Fibroblast of pulmonary artery (primary cell): ENCODE data around the gene WASF2.

Experiments
- DNase-seq: peaks from one replicate; pipeline ENCODE4 v3.0.0-alpha.2; 2010; ENCODE audit warnings: low read depth
- H3K4me3 ChIP-seq: replicated peaks from 2 replicates; pipeline ENCODE4 v1.5.1; 2011; ENCODE audit warnings: low read depth, mild to moderate bottlenecking, control low read depth, low read length, moderate library complexity
- TF ChIP-seq, protein P1 (sequence below): IDR thresholded peaks from 2 replicates; pipeline ENCODE4 v1.5.1; 2011; ENCODE audit warnings: mild to moderate bottlenecking, control low read depth, low read length, inconsistent platforms; ENCODE audit errors: missing control alignments

Gene WASF2

DNA sequence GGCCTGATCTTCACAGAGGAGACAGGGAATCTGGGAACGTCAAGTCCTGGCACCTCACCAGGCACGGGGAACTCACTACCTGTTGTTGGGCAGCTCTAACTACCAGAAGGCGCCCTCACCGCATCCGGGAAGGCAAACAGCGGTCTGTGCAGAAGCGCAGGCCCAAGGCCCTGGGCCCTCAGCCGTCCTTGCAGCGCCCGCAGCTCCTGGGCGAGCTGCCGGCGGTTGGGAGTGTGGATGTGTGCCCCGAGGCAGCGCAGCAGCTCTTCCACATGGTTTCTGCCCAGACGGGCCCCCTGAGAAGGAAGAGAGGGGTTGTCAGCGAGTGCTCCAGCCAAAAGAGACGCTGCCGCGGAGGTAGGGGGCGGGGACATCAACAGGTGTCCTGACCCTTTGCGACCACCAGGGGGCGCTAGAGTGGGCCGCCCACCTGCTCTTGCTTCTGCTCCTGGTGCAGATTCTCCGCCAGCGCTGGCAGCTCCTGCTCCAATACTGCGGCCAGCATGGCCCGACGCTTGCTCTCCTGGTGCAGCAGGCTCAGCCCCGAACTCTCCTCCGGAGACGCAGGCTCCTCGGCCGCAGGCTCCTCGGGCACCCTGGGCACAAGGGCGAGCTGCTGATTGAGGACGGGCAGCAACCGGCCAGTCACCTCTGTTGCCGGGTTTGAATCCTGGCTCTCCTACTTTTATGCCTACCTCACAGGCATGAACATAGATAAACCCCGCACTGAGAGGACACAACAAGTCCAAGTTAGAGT, 132.5 kb downstream of the WASF2 start:
- H3K4me3 ChIP-seq = no peak overlapping the region
- TF ChIP-seq, protein P1, sequence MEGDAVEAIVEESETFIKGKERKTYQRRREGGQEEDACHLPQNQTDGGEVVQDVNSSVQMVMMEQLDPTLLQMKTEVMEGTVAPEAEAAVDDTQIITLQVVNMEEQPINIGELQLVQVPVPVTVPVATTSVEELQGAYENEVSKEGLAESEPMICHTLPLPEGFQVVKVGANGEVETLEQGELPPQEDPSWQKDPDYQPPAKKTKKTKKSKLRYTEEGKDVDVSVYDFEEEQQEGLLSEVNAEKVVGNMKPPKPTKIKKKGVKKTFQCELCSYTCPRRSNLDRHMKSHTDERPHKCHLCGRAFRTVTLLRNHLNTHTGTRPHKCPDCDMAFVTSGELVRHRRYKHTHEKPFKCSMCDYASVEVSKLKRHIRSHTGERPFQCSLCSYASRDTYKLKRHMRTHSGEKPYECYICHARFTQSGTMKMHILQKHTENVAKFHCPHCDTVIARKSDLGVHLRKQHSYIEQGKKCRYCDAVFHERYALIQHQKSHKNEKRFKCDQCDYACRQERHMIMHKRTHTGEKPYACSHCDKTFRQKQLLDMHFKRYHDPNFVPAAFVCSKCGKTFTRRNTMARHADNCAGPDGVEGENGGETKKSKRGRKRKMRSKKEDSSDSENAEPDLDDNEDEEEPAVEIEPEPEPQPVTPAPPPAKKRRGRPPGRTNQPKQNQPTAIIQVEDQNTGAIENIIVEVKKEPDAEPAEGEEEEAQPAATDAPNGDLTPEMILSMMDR = peak; percentile 73
- peak; percentile 61 for DNase-seq

DNA sequence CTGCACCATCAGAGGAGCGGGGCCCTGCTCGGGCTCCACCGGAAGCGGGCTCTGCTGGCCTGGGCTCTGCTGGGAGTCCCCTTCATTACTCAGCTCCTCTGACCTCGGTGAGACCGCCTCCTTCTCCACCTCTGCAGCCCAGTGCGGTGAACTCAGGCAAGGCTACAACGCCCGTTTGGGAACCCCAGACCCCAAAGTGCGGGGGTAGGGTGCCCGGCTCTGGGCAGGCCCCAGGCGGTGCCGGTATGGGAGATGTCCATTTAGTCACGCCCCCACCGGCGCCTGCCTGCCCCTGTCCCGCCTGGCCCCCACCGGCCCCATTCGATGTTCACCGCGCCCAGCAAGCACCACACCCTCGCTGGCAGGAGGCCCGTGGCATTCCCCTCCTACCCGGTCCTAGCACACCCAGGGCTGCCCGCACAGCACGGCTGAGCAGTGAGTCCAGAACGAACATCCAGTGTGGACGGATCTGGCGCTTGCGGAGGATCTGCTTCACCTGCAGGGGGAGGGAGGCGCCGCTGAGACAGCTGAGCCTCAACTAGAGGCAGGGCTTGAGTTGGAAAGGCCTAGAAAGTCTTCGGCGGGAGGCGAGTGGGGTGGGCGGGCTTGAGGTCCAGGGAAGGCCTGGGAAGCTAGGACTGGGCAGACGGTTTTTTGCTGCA, 133.2 kb downstream of the WASF2 start:
- H3K4me3 ChIP-seq = no peak overlapping the region
- TF ChIP-seq, protein P1 = no peak
- DNase-seq = no peak

DNA sequence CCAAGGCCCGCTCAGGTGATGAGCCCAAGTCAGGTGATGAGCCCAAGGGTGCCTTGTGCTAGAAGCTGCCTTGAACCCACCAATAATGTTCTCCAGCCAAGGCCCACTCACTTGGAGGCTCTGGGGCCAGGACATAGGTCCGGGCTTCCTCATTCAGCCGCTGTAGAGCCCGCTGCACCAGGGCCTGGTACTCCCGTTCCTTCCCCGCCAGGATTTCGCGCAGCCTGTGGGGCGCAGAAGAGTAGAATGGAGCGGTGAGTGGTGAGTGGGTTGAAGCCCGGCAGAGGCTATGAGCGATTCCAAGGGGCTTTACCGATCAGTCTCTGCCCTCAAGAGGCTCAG, 133.7 kb downstream of the WASF2 start:
- no peak for DNase-seq
- H3K4me3 ChIP-seq = no peak overlapping the region
- TF ChIP-seq, protein P1 = no peak

DNA sequence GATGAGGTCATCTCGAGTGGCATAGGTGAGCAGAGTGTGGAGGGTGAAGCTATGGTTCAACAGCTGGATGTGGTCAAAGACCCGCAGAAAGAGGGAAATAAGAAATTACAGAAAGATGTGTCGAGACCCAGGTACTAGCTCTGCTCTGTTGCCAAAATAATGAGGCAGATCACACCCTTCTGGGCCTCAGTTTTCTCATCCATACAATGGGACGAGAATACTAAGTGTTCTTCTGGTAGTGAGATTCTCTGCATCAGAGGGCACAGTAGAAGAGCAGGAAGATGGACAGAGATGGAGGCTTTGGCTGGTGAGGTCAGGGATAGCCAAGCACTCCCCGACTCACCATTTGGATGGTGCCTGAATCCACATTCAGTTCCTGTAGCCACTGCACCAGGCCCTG, 134.3 kb downstream of the WASF2 start:
- TF ChIP-seq, protein P1 = no peak
- no peak for DNase-seq
- H3K4me3 ChIP-seq = no peak overlapping the region
